ENCODE data around the gene PIP5KL1. TPM values are rescaled to one million over a fixed set of nuclear protein-coding genes. Genes with fewer than 3 reads are reported as not detected.
A peak's percentile ranks its signal among the peaks of the same experiment; 100 is the strongest.

PIP5KL1 gene
- total and polyA plus RNA-seq, 2 donors (not counting 3 experiments of a cell fraction or from before 2014, with no cell fraction given) = 1.5 to 2.9 TPM

GRCh38 chr9:127980060-127980705 lies 49.6 kb upstream of the PIP5KL1 start:
- Histone ChIP-seq H3K79me2 (ENCODE audit: control insufficient read depth, insufficient read depth, low read length) (peaks cover 17% of the 10 kb centered on the region), H3K4me2 (ENCODE audit: insufficient read depth, low read length) (peak overlapping the region; percentile 56), H4K20me1 (replicated peaks; ENCODE audit: control insufficient read depth, extremely low read depth, insufficient read depth, low read length) (no peaks in the 10 kb centered on the region), H3K9me1 (replicated peaks; ENCODE audit: control insufficient read depth, extremely low read depth, insufficient read depth, low read length) (no peaks in the 10 kb centered on the region), H3K9ac (replicated peaks; ENCODE audit: extremely low read depth, insufficient read depth, low read length) (peak overlapping the region; percentile 27), H3K4me3 (replicated peaks in 1 of 3; ENCODE audit: insufficient read depth in 1 of 3, low read depth in 1 of 3, low read length in 3 of 3) (peak overlapping the region; percentile 26 to 61 (median 61)), H3K36me3 (ENCODE audit: control insufficient read depth in 2 of 2, extremely low read depth in 1 of 2, insufficient read depth in 2 of 2, low read length in 2 of 2) (no peaks in the 10 kb centered on the region), H3K4me1 (ENCODE audit: control insufficient read depth, extremely low read depth, insufficient read depth, low read length) (peaks cover 22% of the 10 kb centered on the region), H3K9me3 (replicated peaks; ENCODE audit: control insufficient read depth, insufficient read depth, low read length) (no peaks in the 10 kb centered on the region), H2AFZ (ENCODE audit: low read depth, low read length) (peak overlapping the region; percentile 54), H3K27ac (ENCODE audit: insufficient read depth, low read depth, low read length) (no peak overlapping the region), H3K27me3 (ENCODE audit: control insufficient read depth in 2 of 2, insufficient read depth in 2 of 2, low read length in 2 of 2) (no peaks in the 10 kb centered on the region)
- FAIRE-seq (no peak), DNase-seq (ENCODE audit: low read depth, low spot score) (peak; percentile 33)
- intact Hi-C loops (cut with micrococcal nuclease) = loop anchor here (1.0 to 2.0 kb wide), 3 partner anchors 15 to 55 kb away; no protein-coding TSS in a partner anchor
- ChIA-PET POLR2A (interaction anchor here (0.6 kb wide), 1 partner anchor 10 kb away, joined by 4 read pairs; no protein-coding TSS in a partner anchor), CTCF (interaction anchor here (1.3 to 10.3 kb wide), 3 partner anchors 37 to 54 kb away, joined by 4 to 71 read pairs (median 5); no protein-coding TSS in a partner anchor)
- TF ChIP-seq JUN (IDR thresholded peaks at IDR 0.05; ENCODE audit: borderline replicate concordance, insufficient read depth, insufficient read length, low read depth) (no peak), MYC (IDR thresholded peaks at IDR 0.05; ENCODE audit: low read depth, low read length) (no peak), EZH2 (IDR thresholded peaks at IDR 0.05; ENCODE audit: borderline replicate concordance, low read depth, low read length, severe bottlenecking) (no peak), GATA2 (IDR thresholded peaks at IDR 0.05; ENCODE audit: insufficient read depth, insufficient read length, low read depth, low read length) (no peak), POLR2A (IDR thresholded peaks at IDR 0.05; ENCODE audit: low read depth, low read length) (no peak), CTCF (IDR thresholded peaks at IDR 0.05; ENCODE audit: extremely low read depth in 1 of 2, insufficient read depth in 1 of 2, low read depth in 1 of 2, low read length in 2 of 2) (no peak), FOS (IDR thresholded peaks at IDR 0.05; ENCODE audit: borderline replicate concordance, insufficient read depth, low read length) (no peak), MAX (IDR thresholded peaks at IDR 0.05; ENCODE audit: insufficient read depth, insufficient read length) (no peak), POLR2AphosphoS5 (IDR thresholded peaks at IDR 0.05; ENCODE audit: insufficient read depth, low read depth, low read length) (no peak)
- BruUV-seq (replicated peaks) = TSS peak; percentile 25
- dilution Hi-C loops (cut with MboI; ENCODE audit: extremely low pct_ligation_motif_present, low sequenced_read_pairs) = no loop called here

Measured in endothelial cell of umbilical vein (primary cell).